ENCODE measurements around the gene JAZF1. TPM values are rescaled to one million over a fixed set of nuclear protein-coding genes. Genes with fewer than 3 reads are reported as not detected.
"Not testable (repeated sequence)": the region's sequence is repeated elsewhere in the genome, so short reads cannot be mapped to it uniquely, and the experiment has no call there.

Gene JAZF1
- total and polyA plus RNA-seq, 2 experiments from 2014 or later: 13.8 to 19.6 TPM

GRCh38 chr7:28018020-28018419, 162.6 kb downstream of the JAZF1 start:
- no peaks in the 10 kb centered on the region for H3K9me2 ChIP-seq (ENCODE audit: insufficient read depth)
- peaks cover 51% of the 10 kb centered on the region; the same call in 1 of the 2 replicates for H3K79me2 ChIP-seq (ENCODE audit: insufficient read depth)
- no peaks in the 10 kb centered on the region for H3K27me3 ChIP-seq (replicated peaks; ENCODE audit: insufficient read depth)
- in situ Hi-C loops (cut with MboI): no loop called here
- H3K9me3 ChIP-seq (ENCODE audit: low read depth): no peaks in the 10 kb centered on the region
- no peak for DNase-seq
- peaks cover 22% of the 10 kb centered on the region; the same call in 1 of the 2 replicates for H3F3A ChIP-seq (ENCODE audit: insufficient read depth)
- no peak overlapping the region for H3K4me3 ChIP-seq
- H2AFZ ChIP-seq: no peak overlapping the region
- H3K27ac ChIP-seq: peak overlapping the region; percentile 19; the same call in 1 of the 2 replicates
- no peaks in the 10 kb centered on the region for H3K36me3 ChIP-seq (ENCODE audit: low read depth)
- H4K20me1 ChIP-seq (ENCODE audit: insufficient read depth): no peaks in the 10 kb centered on the region
- peaks cover 27% of the 10 kb centered on the region for H3K4me1 ChIP-seq (ENCODE audit: insufficient read depth)
- H3K4me2 ChIP-seq (ENCODE audit: unreplicated experiment): no peak overlapping the region
- 91% methylated on average over 7 of the region's 7 CpGs for whole genome bisulfite sequencing, 2 experiments (ENCODE audit: low coverage in 1 of 2, low lambda C conversion rate in 2 of 2, missing lambda C conversion rate in 2 of 2)
- no peak overlapping the region for H3K9ac ChIP-seq
- no peak for TF ChIP-seq EZH2 (IDR thresholded peaks at IDR 0.05; ENCODE audit: insufficient read depth, poor library complexity, severe bottlenecking)

GRCh38 chr7:28017372-28017771, 163.2 kb downstream of the JAZF1 start:
- H3K79me2 ChIP-seq (ENCODE audit: insufficient read depth): peaks cover 47% of the 10 kb centered on the region; the same call in 1 of the 2 replicates
- 88 to 91% methylated on average over 4 of the region's 4 CpGs for WGBS, 2 experiments (ENCODE audit: low coverage in 1 of 2, low lambda C conversion rate in 2 of 2, missing lambda C conversion rate in 2 of 2)
- H3K4me1 ChIP-seq (ENCODE audit: insufficient read depth): peaks cover 33% of the 10 kb centered on the region
- H3K9ac ChIP-seq: no peak overlapping the region
- no peak overlapping the region for H2AFZ ChIP-seq
- in situ Hi-C loops (cut with MboI): no loop called here
- H3K36me3 ChIP-seq (ENCODE audit: low read depth): no peaks in the 10 kb centered on the region
- H3K4me2 ChIP-seq (ENCODE audit: unreplicated experiment): no peak overlapping the region
- no peaks in the 10 kb centered on the region for H3K9me2 ChIP-seq (ENCODE audit: insufficient read depth)
- no peaks in the 10 kb centered on the region for H3K27me3 ChIP-seq (replicated peaks; ENCODE audit: insufficient read depth)
- H3K27ac ChIP-seq: no peak overlapping the region
- peaks cover 22% of the 10 kb centered on the region; the same call in 1 of the 2 replicates for H3F3A ChIP-seq (ENCODE audit: insufficient read depth)
- no peak overlapping the region for H3K4me3 ChIP-seq
- no peaks in the 10 kb centered on the region for H4K20me1 ChIP-seq (ENCODE audit: insufficient read depth)
- TF ChIP-seq EZH2 (IDR thresholded peaks at IDR 0.05; ENCODE audit: insufficient read depth, poor library complexity, severe bottlenecking): no peak
- no peak for TF ChIP-seq EZH2phosphoT487 (IDR thresholded peaks at IDR 0.05; ENCODE audit: insufficient read depth, low read depth)
- H3K9me3 ChIP-seq (ENCODE audit: low read depth): no peaks in the 10 kb centered on the region
- peak; percentile 58 for DNase-seq

- H3K36me3 ChIP-seq (ENCODE audit: low read depth): no peaks in the 10 kb centered on the region
Measured at GRCh38 chr7:28016297-28016696, 164.3 kb downstream of the JAZF1 start.

GRCh38 chr7:28015169-28015568, 165.4 kb downstream of the JAZF1 start:
- no peak overlapping the region for H3K9ac ChIP-seq
- H3K79me2 ChIP-seq (ENCODE audit: insufficient read depth): peaks cover 39% of the 10 kb centered on the region; the same call in 1 of the 2 replicates
- no peaks in the 10 kb centered on the region for H3K9me3 ChIP-seq (ENCODE audit: low read depth)
- peaks cover 33% of the 10 kb centered on the region for H3K4me1 ChIP-seq (ENCODE audit: insufficient read depth)
- no peak overlapping the region for H3K27ac ChIP-seq
- TF ChIP-seq EZH2phosphoT487 (IDR thresholded peaks at IDR 0.05; ENCODE audit: insufficient read depth, low read depth): no peak
- no peak for TF ChIP-seq EZH2 (IDR thresholded peaks at IDR 0.05; ENCODE audit: insufficient read depth, poor library complexity, severe bottlenecking)
- H2AFZ ChIP-seq: no peak overlapping the region
- no peaks in the 10 kb centered on the region for H3K27me3 ChIP-seq (replicated peaks; ENCODE audit: insufficient read depth)
- no peak for DNase-seq
- H3K4me3 ChIP-seq: no peak overlapping the region
- H4K20me1 ChIP-seq (ENCODE audit: insufficient read depth): no peaks in the 10 kb centered on the region
- H3F3A ChIP-seq (ENCODE audit: insufficient read depth): peaks cover 22% of the 10 kb centered on the region; the same call in 1 of the 2 replicates
- no peak overlapping the region for H3K4me2 ChIP-seq (ENCODE audit: unreplicated experiment)
- H3K36me3 ChIP-seq (ENCODE audit: low read depth): no peaks in the 10 kb centered on the region
- in situ Hi-C loops (cut with MboI): no loop called here
- WGBS, 2 experiments (ENCODE audit: low coverage in 1 of 2, low lambda C conversion rate in 2 of 2, missing lambda C conversion rate in 2 of 2): 95 to 97% methylated on average over 4 of the region's 4 CpGs
- no peaks in the 10 kb centered on the region for H3K9me2 ChIP-seq (ENCODE audit: insufficient read depth)

More at GRCh38 chr7:28016297-28016696, 164.3 kb downstream of the JAZF1 start:
- Histone ChIP-seq H2AFZ (no peak overlapping the region), H3K27ac (no peak overlapping the region), H3K9me3 (ENCODE audit: low read depth) (no peaks in the 10 kb centered on the region), H3K4me3 (no peak overlapping the region), H3K4me2 (ENCODE audit: unreplicated experiment) (no peak overlapping the region), H3K27me3 (replicated peaks; ENCODE audit: insufficient read depth) (no peaks in the 10 kb centered on the region), H3K4me1 (ENCODE audit: insufficient read depth) (peaks cover 33% of the 10 kb centered on the region), H4K20me1 (ENCODE audit: insufficient read depth) (no peaks in the 10 kb centered on the region), H3K9me2 (ENCODE audit: insufficient read depth) (no peaks in the 10 kb centered on the region), H3K79me2 (ENCODE audit: insufficient read depth) (peaks cover 39% of the 10 kb centered on the region; the same call in 1 of the 2 replicates), H3F3A (ENCODE audit: insufficient read depth) (peaks cover 22% of the 10 kb centered on the region; the same call in 1 of the 2 replicates), H3K9ac (no peak overlapping the region)
- in situ Hi-C loops (cut with MboI): no loop called here
- DNase-seq: no peak
- no peak for TF ChIP-seq EZH2phosphoT487 (IDR thresholded peaks at IDR 0.05; ENCODE audit: insufficient read depth, low read depth)
- no peak for TF ChIP-seq EZH2 (IDR thresholded peaks at IDR 0.05; ENCODE audit: insufficient read depth, poor library complexity, severe bottlenecking)
- WGBS, 2 experiments (ENCODE audit: low coverage in 1 of 2, low lambda C conversion rate in 2 of 2, missing lambda C conversion rate in 2 of 2): 59 to 72% methylated on average over 2 of the region's 2 CpGs

- Histone ChIP-seq H3K79me2 (ENCODE audit: insufficient read depth) (peaks cover 32% of the 10 kb centered on the region; the same call in 1 of the 2 replicates), H3K4me1 (ENCODE audit: insufficient read depth) (peaks cover 29% of the 10 kb centered on the region), H3F3A (ENCODE audit: insufficient read depth) (peaks cover 16% of the 10 kb centered on the region; the same call in 1 of the 2 replicates)
- H3K9ac ChIP-seq; H3K4me3 ChIP-seq; H3K4me2 ChIP-seq (ENCODE audit: unreplicated experiment); H3K27ac ChIP-seq; H3K9me3 ChIP-seq (ENCODE audit: low read depth); DNase-seq; H3K36me3 ChIP-seq (ENCODE audit: low read depth); H2AFZ ChIP-seq; in situ Hi-C loops (cut with MboI); H3K9me2 ChIP-seq (ENCODE audit: insufficient read depth); H3K27me3 ChIP-seq (replicated peaks; ENCODE audit: insufficient read depth); H4K20me1 ChIP-seq (ENCODE audit: insufficient read depth): not testable (repeated sequence)
- 98 to 99% methylated on average over 4 of the region's 4 CpGs for WGBS, 2 experiments (ENCODE audit: low coverage in 1 of 2, low lambda C conversion rate in 2 of 2, missing lambda C conversion rate in 2 of 2)
Measured at GRCh38 chr7:28014340-28014739, 166.3 kb downstream of the JAZF1 start.

All from GM23248 (cell line).